GM18909 (cell line): Measurements from ENCODE around the gene MBD3.

ENCODE experiments used
- ATAC-seq: cut with Tn5 transposase; IDR thresholded peaks from one replicate; pipeline ENCODE4 v1.9.1; 2021; ENCODE audit warnings: mild to moderate bottlenecking; ENCODE audit not compliant: unreplicated experiment, poor library complexity

Gene MBD3

GRCh38 chr19:1524287-1524971 lies 68.2 kb downstream of the MBD3 start:
- no peak for ATAC-seq
